Activated CD8-positive, alpha-beta memory T cell treated with anti-CD3 and anti-CD28 coated beads for 48 hours (primary cell): Measurements from ENCODE around the gene STX4.
A peak's percentile ranks its signal among the peaks of the same experiment; 100 is the strongest.
"Not testable (repeated sequence)": the region's sequence is repeated elsewhere in the genome, so short reads cannot be mapped to it uniquely, and the experiment has no call there.

ENCODE experiments used
- DNase-seq, 3 experiments: peaks; one replicate each; pipeline ENCODE4 v3.0.0-alpha.2; 2020; ENCODE audit warnings: low read depth in 2 of 3, low spot score in 2 of 3

Gene STX4

DNA sequence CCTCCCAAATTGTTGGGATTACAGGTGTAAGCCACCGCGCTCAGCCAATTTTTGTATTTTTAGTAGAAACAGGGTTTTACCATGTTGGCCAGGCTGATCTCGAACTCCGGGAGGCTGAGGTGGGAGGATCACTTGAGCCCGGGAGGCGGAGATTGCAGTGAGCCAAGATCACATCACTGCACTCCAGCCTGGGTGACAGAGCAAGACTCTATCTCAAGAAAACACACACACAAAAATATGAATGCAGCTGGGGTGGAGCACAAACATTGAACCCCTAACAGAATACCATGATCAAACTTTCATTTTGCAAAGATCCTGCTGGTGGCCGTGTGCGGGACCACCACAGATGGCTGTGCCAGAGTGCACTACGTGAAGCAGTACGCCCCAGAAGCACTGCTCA, 15.6 kb upstream of the STX4 start:
- not testable (repeated sequence) for DNase-seq

- DNase-seq: no peak
These were observed 12.8 kb upstream of the STX4 start for GRCh38 chr16:31020536-31020935.

DNA sequence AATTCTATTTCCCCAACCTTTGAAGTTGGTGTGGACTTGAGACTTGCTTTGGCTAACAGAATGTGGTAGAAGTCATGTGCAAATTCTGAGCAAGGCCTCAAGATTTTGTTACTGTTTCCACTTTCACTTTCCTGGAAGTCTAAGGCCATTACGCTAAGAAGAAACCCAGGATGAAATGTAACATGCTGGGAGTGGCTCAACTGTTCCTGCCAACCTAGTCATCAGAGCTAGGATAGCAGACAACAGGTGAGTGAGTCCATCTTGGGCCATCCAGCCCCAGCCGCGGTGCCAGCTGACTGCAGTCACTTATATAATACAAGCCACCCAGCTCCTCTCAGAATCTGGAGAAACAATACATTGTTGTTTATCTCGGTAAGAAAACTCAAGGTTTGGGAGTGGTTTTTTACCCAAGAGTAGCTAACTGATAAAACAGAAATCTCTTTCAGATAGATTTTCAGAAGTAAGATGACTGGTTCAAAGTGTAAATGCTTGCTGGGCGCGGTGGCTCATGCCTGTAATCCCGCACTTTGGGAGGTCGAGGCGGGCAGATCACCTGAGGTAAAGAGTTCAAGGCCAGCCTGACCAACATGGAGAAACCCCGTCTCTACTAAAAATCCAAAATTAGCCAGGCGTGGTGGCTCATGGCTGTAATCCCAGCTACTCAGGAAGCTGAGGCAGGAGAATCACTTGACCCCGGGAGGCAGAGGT, 10.7 kb upstream of the STX4 start:
- no peak for DNase-seq

GRCh38 chr16:31023252-31023602, 10.1 kb upstream of the STX4 start:
- no peak for DNase-seq

- DNase-seq: no peak
These were observed 9.6 kb upstream of the STX4 start for GRCh38 chr16:31023627-31024226.

- no peak for DNase-seq
These were observed 8.0 kb upstream of the STX4 start for GRCh38 chr16:31025339-31025738.

- no peak for DNase-seq
These were observed 4.1 kb upstream of the STX4 start for GRCh38 chr16:31029272-31029671.

GRCh38 chr16:31031276-31031675, 2.1 kb upstream of the STX4 start:
- DNase-seq: no peak

GRCh38 chr16:31033709-31034492, 543 bp downstream of the STX4 start:
- peak; percentile 71 to 72 (median 72) for DNase-seq

GRCh38 chr16:31036691-31037090, 3.3 kb downstream of the STX4 start:
- DNase-seq: no peak

DNA sequence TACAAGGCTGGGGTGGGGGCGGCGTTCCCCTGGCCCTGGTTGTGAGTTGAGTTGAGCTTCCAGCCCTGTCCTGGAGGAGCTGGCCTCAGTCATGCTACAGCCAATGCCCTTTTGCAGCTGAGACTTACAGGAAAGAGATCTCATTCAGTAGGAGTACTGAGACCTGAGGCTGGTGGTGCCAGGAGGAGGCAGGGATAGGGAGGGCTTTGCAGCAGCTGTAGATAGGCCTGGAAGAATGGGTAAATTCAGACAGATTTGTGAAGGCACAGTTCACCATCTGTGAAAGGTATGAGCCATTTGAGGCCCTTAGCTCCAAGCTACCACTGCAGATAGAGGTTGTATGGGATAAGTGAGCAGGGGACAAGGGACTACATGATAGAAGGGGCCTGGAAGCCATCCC, 5.6 kb downstream of the STX4 start:
- no peak for DNase-seq

- no peak for DNase-seq
These were observed 9.5 kb downstream of the STX4 start for GRCh38 chr16:31042866-31043265.

DNA sequence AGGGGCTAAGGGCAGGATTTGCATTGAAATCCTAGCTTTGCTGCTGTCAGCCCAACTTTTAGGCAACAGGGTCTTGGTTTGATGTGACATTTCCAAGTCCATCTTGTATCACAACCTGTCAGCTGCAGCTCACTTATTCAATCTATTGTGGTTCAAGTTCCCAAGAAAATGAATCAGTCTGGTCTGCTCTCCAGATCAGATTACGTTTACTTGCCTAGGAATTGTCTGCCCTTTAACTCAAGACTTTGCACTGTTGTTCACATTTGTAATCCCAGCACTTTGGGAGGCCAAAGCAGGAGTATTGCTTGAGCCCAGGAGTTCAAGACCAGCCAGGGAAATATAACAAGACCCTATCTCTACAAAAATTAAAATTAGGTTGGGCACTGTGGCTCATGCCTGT, 10.0 kb downstream of the STX4 start:
- DNase-seq: no peak

GRCh38 chr16:31043898-31044481, 10.6 kb downstream of the STX4 start:
- no peak for DNase-seq

DNA sequence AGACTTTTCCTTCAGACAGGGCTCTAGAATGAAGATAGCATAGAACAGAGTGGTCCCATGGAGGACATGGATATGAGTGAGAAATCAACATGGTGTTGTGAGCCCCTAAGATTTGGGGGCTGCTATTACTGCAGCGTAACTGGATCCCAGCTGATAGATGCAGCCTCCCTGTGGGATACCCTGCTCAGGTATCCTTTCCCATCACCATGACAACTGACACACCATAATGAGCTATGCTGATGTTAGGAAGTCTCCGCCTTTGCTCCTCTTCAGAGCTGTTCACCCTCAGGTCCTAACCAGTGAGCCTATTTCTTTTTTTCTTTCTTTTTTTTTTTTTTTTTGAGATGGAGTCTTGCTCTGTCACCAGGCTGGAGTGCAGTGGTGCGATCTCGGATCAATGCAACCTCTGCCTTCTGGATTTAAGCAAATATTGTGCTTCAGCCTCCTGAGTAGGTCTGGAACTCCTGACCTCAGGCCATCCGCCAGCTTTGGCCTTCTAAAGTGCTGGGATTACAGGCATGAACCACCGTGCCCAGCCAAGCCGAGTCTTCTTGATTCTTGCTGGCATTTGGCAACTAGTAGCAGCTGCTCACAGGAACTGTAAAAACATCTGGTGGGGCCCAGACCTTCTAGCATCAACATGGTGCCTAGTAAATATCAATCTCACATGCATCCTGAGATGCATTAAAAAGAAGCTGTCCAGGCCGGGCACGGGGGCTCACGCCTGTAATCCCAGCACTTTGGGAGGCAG, 17.1 kb downstream of the STX4 start:
- DNase-seq: no peak

DNA sequence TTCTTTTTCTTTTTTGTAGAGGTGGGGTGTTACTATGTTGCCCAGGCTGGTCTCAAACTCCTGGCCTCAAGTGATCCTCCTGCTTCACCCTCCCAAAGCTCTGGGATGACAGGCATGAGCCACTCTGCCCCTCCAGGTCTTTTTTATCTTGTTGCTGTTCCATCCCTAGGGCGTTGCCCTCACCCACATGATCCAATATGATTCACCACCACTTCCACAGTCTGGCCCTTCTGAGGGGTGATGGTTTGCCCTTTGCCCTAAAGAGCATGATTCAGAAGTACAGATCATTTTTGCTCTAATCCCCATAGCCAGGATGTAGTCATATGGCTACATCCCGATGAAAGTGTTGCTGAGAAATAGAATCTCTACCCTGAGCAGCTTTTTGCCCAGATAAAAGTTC, 18.8 kb downstream of the STX4 start:
- DNase-seq: no peak

- no peak for DNase-seq
These were observed 22.3 kb downstream of the STX4 start for GRCh38 chr16:31055613-31056012.

GRCh38 chr16:31061126-31061812, 27.9 kb downstream of the STX4 start:
- no peak for DNase-seq

DNA sequence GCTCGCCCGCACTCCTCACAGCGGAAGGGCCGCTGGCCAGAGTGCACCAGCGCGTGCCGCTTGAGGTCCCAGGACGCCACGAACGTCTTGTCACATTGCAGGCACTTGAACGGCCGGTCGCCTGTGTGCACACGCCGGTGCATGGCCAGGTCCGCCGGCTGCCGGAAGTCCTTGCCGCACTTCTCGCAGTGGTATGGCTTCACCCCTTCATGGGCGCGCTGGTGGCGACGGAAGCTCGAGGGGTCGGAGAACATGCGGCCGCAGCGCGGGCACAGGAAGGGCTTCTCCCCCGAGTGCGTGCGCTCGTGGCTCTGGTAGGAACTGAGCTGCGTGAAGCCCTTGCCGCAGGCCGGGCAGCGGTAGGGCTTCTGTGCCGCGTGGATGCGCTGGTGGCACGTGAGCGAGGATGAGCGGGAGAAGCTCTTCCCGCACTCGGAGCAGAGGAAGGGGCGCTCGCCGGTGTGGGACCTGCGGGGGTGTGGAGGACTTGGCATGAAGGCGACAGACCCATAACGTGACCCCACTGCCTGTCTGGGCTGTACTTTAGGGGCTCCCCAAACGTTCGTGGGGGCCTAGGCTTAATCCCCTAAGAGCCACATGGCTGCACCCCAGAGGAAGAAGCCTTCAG, 28.6 kb downstream of the STX4 start:
- no peak for DNase-seq

DNA sequence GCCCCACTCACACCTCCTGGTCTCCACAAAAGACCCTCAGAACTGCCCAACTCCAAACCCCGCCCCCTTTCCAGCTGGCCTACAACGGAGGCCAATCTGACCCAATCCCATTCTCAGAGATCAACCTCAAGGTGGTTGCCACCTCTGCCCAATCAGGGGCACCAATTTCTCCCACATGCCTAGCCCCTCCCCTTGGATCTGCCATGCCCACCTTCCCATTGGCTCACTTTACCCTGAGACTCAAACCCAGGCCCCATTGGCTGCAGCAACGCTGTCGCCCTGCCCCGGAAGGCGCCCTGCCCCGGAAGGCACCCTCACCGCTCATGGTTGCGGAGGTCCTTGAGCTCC, 30.1 kb downstream of the STX4 start:
- no peak for DNase-seq
